Vagina (tissue), 2 donors: ENCODE results near the gene BFSP2. TPM values are rescaled to one million over a fixed set of nuclear protein-coding genes. Genes with fewer than 3 reads are reported as not detected.
"Not testable (repeated sequence)": the region's sequence is repeated elsewhere in the genome, so short reads cannot be mapped to it uniquely, and the experiment has no call there.

ENCODE experiments used
- DNase-seq, 2 donors: peaks; one replicate each; pipeline ENCODE4 v3.0.0-alpha.2; 2017; ENCODE audit errors: extremely low spot score in 2 of 2
- H3K27ac ChIP-seq: fragments of 200-600 bp; sonication (generic); one replicate; pipeline ENCODE4 v1.5.1; 2019
- H3K27me3 ChIP-seq: fragments of 200-600 bp; sonication (generic); one replicate; pipeline ENCODE4 v1.5.1; 2019
- H3K36me3 ChIP-seq, 2 donors: fragments of 200-600 bp; sonication (generic); one replicate each; pipeline ENCODE4 v1.5.1; 2017 to 2019
- H3K4me1 ChIP-seq: fragments of 200-600 bp; sonication (generic); one replicate; pipeline ENCODE4 v1.5.1; 2019
- H3K4me3 ChIP-seq, 2 donors: fragments of 200-600 bp; sonication (generic); 1 replicate in 1 of 2; 2 replicates in 1 of 2; pipeline ENCODE4 v1.5.1; 2016 to 2019
- H3K9me3 ChIP-seq: fragments of 200-600 bp; sonication (generic); one replicate; pipeline ENCODE4 v1.5.1; 2019
- POLR2A ChIP-seq, 2 donors: fragments of 450-650 bp; IDR thresholded peaks; one replicate each; pipeline ENCODE4 v1.6.1; 2017; ENCODE audit warnings: antibody characterized with exemption in 2 of 2, mild to moderate bottlenecking in 2 of 2, moderate library complexity in 2 of 2
- POLR2AphosphoS5 ChIP-seq, 2 donors: sonication (generic); formaldehyde crosslinking; IDR thresholded peaks; one replicate each; pipeline ENCODE4 v1.9.0; 2017; ENCODE audit warnings: antibody characterized with exemption in 2 of 2, mild to moderate bottlenecking in 2 of 2, low read depth in 1 of 2; ENCODE audit not compliant: insufficient read depth in 1 of 2
- intact Hi-C: fragments of 100-400 bp; cut with DNase I; formaldehyde crosslinking; loops from one replicate; pipeline ENCODE4 v1.15.1; 2023
- total RNA-seq: library from RNA; depleted of rRNA; stranded (reverse); fragments of >200 nt; gene quantifications from one replicate; pipeline ENCODE4 v1.2.3, GENCODE V29; 2016
- TF ChIP-seq, protein P1 (sequence below), 3 experiments: fragments of 450-650 bp in 2 of 3; fragments of 200-600 bp in 1 of 3; sonication (generic) in 1 of 3; IDR thresholded peaks; one replicate each; pipeline ENCODE4 v1.5.1; 2017 to 2019; ENCODE audit warnings: antibody characterized with exemption in 3 of 3, mild to moderate bottlenecking in 2 of 3, moderate library complexity in 2 of 3

Gene BFSP2
- total RNA-seq, 1 donor from 2014 or later, result not detected

DNA sequence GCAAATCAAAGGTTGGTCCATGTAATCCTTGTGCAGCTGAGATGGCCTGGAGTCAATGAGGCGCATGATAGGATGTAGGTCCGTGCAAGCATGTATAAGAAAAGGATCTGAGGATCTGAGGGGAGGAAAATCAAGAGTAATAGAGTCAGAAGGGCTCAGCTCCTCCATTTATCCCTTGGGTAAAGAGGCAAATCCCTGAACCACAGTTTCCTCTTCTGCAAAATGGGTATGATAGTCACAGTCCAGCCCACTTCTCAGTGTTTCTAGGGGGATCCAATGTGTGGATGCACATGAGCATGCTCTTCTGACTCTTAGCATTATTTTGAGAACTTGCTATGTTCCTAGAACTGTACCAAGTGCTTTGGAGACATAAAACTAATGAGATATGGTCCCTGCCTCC is 67.9 kb downstream of the BFSP2 start:
- H3K36me3 ChIP-seq, result no peaks in the 10 kb centered on the region

DNA sequence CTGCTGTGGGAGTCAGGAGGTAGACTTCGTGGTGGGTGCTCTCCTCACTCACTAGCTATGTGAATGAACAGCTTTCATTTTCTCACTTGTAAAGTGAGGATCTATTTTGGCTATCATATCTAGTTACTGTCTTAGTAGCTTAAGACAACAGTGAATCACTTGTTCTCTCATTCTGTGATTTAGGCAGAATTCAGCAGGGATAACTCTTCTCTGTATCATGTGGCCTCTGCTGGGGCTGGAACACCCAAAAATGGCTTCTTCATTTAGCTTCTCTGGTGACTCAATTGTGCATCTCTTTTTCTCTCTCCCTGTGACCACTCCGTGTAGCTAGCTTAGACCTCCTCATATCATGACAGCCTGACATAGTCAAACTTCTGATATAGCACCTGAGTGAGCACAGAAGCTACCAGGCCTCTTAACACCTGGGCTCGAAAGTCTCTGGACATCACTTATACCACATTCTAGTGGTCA is 68.4 kb downstream of the BFSP2 start:
- Histone ChIP-seq H3K9me3 (no peaks in the 10 kb centered on the region), H3K4me1 (peaks cover 11% of the 10 kb centered on the region), H3K27ac (no peak overlapping the region), H3K4me3 (no peak overlapping the region), H3K27me3 (no peaks in the 10 kb centered on the region), H3K36me3 (no peaks in the 10 kb centered on the region)
- TF ChIP-seq POLR2AphosphoS5 (IDR thresholded peaks at IDR 0.05; ENCODE audit: insufficient read depth in 1 of 2, low read depth in 1 of 2), result no peak
- TF ChIP-seq POLR2A (IDR thresholded peaks at IDR 0.05), result no peak
- TF ChIP-seq, protein P1, sequence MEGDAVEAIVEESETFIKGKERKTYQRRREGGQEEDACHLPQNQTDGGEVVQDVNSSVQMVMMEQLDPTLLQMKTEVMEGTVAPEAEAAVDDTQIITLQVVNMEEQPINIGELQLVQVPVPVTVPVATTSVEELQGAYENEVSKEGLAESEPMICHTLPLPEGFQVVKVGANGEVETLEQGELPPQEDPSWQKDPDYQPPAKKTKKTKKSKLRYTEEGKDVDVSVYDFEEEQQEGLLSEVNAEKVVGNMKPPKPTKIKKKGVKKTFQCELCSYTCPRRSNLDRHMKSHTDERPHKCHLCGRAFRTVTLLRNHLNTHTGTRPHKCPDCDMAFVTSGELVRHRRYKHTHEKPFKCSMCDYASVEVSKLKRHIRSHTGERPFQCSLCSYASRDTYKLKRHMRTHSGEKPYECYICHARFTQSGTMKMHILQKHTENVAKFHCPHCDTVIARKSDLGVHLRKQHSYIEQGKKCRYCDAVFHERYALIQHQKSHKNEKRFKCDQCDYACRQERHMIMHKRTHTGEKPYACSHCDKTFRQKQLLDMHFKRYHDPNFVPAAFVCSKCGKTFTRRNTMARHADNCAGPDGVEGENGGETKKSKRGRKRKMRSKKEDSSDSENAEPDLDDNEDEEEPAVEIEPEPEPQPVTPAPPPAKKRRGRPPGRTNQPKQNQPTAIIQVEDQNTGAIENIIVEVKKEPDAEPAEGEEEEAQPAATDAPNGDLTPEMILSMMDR (IDR thresholded peaks at IDR 0.05), result no peak
- intact Hi-C loops, result no loop called here
- no peak for DNase-seq

More for the DNA sequence above, 67.9 kb downstream of the BFSP2 start:
- Histone ChIP-seq H3K27ac (no peak overlapping the region), H3K4me1 (peaks cover 6% of the 10 kb centered on the region), H3K4me3 (no peak overlapping the region), H3K9me3 (no peaks in the 10 kb centered on the region), H3K27me3 (no peaks in the 10 kb centered on the region)
- no peak for DNase-seq
- TF ChIP-seq POLR2AphosphoS5 (IDR thresholded peaks at IDR 0.05; ENCODE audit: insufficient read depth in 1 of 2, low read depth in 1 of 2) (no peak), POLR2A (IDR thresholded peaks at IDR 0.05) (no peak)
- TF ChIP-seq, protein P1 (IDR thresholded peaks at IDR 0.05), result no peak
- intact Hi-C loops, result no loop called here

DNA sequence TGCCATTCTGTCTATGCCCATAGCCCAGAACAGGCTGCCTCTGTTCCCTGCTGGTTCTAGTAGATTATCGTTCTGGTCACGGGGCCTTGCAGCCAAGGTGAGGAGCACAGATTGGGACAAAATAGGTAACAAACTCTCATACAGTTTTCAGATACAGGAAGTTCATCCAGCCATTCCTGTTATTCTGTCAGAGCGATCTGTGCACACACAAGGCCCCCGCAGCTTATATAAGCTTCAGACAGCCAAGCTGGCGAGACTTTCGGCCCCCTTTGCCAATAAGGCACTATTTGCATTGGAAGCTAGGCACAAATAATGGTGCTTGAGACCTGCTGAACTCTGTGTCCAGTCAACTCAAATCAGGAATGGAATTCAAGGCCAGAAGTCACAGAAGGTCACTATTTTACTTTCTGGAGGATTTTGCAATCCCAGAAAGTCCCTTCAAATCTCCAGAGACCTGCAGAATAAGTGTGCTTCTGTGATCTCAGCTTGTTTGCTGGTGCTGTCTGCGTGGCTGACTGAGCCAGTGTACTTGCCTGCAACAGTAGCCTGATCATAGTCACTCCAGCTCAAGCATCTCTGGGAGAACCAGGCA is 69.4 kb downstream of the BFSP2 start:
- peak in 1 of 2 donors; percentile 74 for DNase-seq
- Histone ChIP-seq H3K27ac (no peak overlapping the region), H3K9me3 (no peaks in the 10 kb centered on the region), H3K4me1 (peaks cover 18% of the 10 kb centered on the region), H3K4me3 (no peak overlapping the region), H3K36me3 (no peaks in the 10 kb centered on the region), H3K27me3 (no peaks in the 10 kb centered on the region)
- TF ChIP-seq POLR2AphosphoS5 (IDR thresholded peaks at IDR 0.05; ENCODE audit: insufficient read depth in 1 of 2, low read depth in 1 of 2), result no peak
- TF ChIP-seq, protein P1 (IDR thresholded peaks at IDR 0.05), result no peak
- TF ChIP-seq POLR2A (IDR thresholded peaks at IDR 0.05), result no peak
- intact Hi-C loops, result no loop called here

DNA sequence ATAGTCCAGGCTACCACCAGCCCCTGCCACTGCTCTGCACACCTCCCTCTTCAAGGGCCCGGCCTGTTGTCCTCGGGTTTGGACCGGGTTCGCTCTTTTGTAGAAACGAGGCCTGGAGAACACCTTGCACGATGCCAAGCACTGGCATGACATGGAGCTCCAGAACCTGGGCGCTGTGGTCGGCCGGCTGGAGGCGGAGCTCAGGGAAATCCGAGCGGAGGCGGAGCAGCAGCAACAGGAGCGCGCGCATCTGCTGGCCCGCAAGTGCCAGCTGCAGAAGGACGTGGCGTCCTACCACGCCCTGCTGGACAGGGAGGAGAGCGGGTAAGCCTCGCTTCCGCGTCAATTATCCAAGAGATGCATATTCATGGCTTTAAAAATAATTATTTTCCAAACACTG is 72.4 kb downstream of the BFSP2 start:
- peak in 1 of 2 donors; percentile 79 for DNase-seq
- H3K36me3 ChIP-seq, result no peaks in the 10 kb centered on the region
- TF ChIP-seq POLR2A (IDR thresholded peaks at IDR 0.05), result no peak
- TF ChIP-seq, protein P1 (IDR thresholded peaks at IDR 0.05), result no peak
- no peak for TF ChIP-seq POLR2AphosphoS5 (IDR thresholded peaks at IDR 0.05; ENCODE audit: insufficient read depth in 1 of 2, low read depth in 1 of 2)
- H3K4me1 ChIP-seq, result peaks cover 26% of the 10 kb centered on the region
- H3K4me3 ChIP-seq, result no peak overlapping the region
- H3K9me3 ChIP-seq, result no peaks in the 10 kb centered on the region
- no peak overlapping the region for H3K27ac ChIP-seq
- intact Hi-C loops, result no loop called here
- no peaks in the 10 kb centered on the region for H3K27me3 ChIP-seq

DNA sequence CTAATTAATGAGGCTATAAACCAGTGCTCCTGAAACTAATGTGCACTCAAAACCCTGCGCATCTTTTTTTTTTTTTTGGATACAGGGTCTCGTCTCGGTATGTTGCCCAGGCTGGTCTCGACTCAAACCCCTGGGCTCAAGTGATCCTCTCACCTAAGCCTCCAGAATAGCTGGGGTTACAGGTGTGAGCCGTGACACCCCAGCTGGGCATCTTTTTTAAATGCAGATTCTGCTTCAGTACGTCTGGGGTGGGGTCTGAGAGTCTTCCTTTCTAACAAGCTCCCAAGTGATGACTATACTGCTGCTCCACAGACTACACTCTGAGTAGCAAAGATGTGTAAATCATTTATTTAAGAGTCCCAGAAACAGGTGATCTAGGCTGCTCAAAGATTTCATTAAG is 73.0 kb downstream of the BFSP2 start:
- H3K27me3 ChIP-seq, result no peaks in the 10 kb centered on the region
- no peak overlapping the region for H3K4me3 ChIP-seq
- H3K27ac ChIP-seq, result no peak overlapping the region
- intact Hi-C loops, result no loop called here
- TF ChIP-seq, protein P1 (IDR thresholded peaks at IDR 0.05), result no peak
- TF ChIP-seq POLR2AphosphoS5 (IDR thresholded peaks at IDR 0.05; ENCODE audit: insufficient read depth in 1 of 2, low read depth in 1 of 2) (no peak), POLR2A (IDR thresholded peaks at IDR 0.05) (no peak)
- H3K4me1 ChIP-seq, result peaks cover 26% of the 10 kb centered on the region
- no peaks in the 10 kb centered on the region for H3K9me3 ChIP-seq
- DNase-seq, result peak in 1 of 2 donors; percentile 58
- H3K36me3 ChIP-seq, result no peaks in the 10 kb centered on the region

DNA sequence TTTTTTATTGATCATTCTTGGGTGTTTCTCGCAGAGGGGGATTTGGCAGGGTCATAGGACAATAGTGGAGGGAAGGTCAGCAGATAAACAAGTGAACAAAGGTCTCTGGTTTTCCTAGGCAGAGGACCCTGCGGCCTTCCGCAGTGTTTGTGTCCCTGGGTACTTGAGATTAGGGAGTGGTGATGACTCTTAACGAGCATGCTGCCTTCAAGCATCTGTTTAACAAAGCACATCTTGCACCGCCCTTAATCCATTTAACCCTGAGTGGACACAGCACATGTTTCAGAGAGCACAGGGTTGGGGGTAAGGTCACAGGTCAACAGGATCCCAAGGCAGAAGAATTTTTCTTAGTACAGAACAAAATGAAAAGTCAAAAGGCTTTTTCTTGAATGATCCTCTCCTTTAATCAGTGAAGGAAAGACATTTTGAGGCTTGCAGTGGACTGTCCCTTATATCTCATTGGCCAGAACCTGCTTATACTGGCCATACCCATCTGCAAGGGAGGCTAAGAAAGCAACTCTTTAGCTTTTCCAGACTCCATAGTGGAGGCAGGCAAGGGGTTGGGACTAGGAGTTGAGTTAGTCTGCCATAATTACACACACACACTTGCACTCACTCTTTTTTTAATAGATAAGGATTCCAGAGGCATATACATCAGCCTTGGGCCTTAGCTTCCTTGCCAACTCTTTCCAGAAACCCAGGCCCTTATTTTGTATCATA is 73.8 kb downstream of the BFSP2 start:
- H3K36me3 ChIP-seq, intact Hi-C loops, H3K9me3 ChIP-seq, H3K27me3 ChIP-seq, H3K4me3 ChIP-seq, DNase-seq: not testable (repeated sequence)
- Histone ChIP-seq H3K27ac (peak overlapping the region; percentile 87), H3K4me1 (peaks cover 26% of the 10 kb centered on the region)
